ENCODE data around the gene ADAMTS15. TPM values are rescaled to one million over a fixed set of nuclear protein-coding genes. Genes with fewer than 3 reads are reported as not detected.

ADAMTS15 gene
- total RNA-seq, 1 experiment from 2014 or later = 0.83 TPM

DNA sequence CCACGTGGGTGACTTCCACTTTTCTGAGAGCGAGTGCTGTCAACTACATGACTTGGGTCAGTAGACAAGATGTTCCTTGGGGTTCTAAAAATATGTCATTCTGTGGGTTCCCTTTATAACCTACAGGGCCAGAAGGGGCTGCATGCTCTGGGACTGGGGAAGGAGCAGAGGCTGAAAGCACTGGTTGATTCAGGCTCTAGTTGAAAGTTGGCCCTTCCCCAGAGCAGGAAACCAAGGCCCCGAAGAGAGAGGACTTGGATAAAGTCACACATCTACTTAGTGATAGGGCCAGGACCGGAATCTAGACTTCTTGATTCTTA is 9.9 kb downstream of the ADAMTS15 start:
- Mint-ChIP-seq H3K36me3 (ENCODE audit: insufficient read depth, unreplicated experiment) (peaks cover 4% of the 10 kb centered on the region), H3K27me3 (ENCODE audit: unreplicated experiment) (peaks cover 16% of the 10 kb centered on the region), H3K27ac (ENCODE audit: unreplicated experiment) (no peak overlapping the region), H3K9me3 (ENCODE audit: low read depth, unreplicated experiment) (no peaks in the 10 kb centered on the region), H3K4me3 (ENCODE audit: low read depth, unreplicated experiment) (no peak overlapping the region), H3K4me1 (ENCODE audit: low read depth, unreplicated experiment) (no peaks in the 10 kb centered on the region)
- CTCF ChIA-PET = no interaction called here
- intact Hi-C loops (cut with micrococcal nuclease; ENCODE audit: unreplicated experiment) = no loop called here
- no peak for DNase-seq
- BruUV-seq (replicated peaks) = no TSS peak
- TF ChIP-seq, protein P1, sequence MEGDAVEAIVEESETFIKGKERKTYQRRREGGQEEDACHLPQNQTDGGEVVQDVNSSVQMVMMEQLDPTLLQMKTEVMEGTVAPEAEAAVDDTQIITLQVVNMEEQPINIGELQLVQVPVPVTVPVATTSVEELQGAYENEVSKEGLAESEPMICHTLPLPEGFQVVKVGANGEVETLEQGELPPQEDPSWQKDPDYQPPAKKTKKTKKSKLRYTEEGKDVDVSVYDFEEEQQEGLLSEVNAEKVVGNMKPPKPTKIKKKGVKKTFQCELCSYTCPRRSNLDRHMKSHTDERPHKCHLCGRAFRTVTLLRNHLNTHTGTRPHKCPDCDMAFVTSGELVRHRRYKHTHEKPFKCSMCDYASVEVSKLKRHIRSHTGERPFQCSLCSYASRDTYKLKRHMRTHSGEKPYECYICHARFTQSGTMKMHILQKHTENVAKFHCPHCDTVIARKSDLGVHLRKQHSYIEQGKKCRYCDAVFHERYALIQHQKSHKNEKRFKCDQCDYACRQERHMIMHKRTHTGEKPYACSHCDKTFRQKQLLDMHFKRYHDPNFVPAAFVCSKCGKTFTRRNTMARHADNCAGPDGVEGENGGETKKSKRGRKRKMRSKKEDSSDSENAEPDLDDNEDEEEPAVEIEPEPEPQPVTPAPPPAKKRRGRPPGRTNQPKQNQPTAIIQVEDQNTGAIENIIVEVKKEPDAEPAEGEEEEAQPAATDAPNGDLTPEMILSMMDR (IDR thresholded peaks at IDR 0.05; ENCODE audit: unreplicated experiment) = no peak

GRCh38 chr11:130459521-130459920 is 11.1 kb downstream of the ADAMTS15 start:
- BruUV-seq (replicated peaks) = no TSS peak
- no peak overlapping the region for H3K27ac Mint-ChIP-seq (ENCODE audit: unreplicated experiment)
- no peaks in the 10 kb centered on the region for H3K36me3 Mint-ChIP-seq (ENCODE audit: insufficient read depth, unreplicated experiment)
- peaks cover 15% of the 10 kb centered on the region for H3K27me3 Mint-ChIP-seq (ENCODE audit: unreplicated experiment)
- TF ChIP-seq, protein P1 (IDR thresholded peaks at IDR 0.05; ENCODE audit: unreplicated experiment) = no peak
- CTCF ChIA-PET = no interaction called here
- no peaks in the 10 kb centered on the region for H3K4me1 Mint-ChIP-seq (ENCODE audit: low read depth, unreplicated experiment)
- intact Hi-C loops (cut with micrococcal nuclease; ENCODE audit: unreplicated experiment) = no loop called here
- DNase-seq = no peak
- no peaks in the 10 kb centered on the region for H3K9me3 Mint-ChIP-seq (ENCODE audit: low read depth, unreplicated experiment)
- H3K4me3 Mint-ChIP-seq (ENCODE audit: low read depth, unreplicated experiment) = no peak overlapping the region

DNA sequence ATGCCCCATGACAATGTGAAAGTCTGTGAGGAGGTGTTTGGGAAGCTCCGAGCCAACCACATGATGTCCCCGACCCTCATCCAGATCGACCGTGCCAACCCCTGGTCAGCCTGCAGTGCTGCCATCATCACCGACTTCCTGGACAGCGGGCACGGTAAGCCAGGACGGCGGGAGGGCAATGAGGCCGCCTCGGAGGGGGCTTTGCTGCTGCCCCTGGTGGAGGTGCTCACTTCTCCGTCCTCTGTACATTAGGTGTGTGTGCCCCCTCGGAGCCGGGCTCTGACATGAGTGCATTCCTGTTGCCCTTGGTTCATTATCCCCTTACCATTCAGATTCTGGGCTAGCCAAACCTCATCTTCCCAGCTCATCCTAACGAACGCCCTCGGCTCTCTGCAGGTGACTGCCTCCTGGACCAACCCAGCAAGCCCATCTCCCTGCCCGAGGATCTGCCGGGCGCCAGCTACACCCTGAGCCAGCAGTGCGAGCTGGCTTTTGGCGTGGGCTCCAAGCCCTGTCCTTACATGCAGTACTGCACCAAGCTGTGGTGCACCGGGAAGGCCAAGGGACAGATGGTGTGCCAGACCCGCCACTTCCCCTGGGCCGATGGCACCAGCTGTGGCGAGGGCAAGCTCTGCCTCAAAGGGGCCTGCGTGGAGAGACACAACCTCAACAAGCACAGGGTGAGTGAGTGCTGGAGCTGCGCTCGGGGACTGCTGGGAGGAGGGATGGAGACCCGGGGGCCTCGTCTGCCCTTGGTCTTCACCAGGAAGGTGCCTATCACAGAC is 13.8 kb downstream of the ADAMTS15 start:
- no peaks in the 10 kb centered on the region for H3K9me3 Mint-ChIP-seq (ENCODE audit: low read depth, unreplicated experiment)
- BruUV-seq (replicated peaks) = no TSS peak
- H3K27ac Mint-ChIP-seq (ENCODE audit: unreplicated experiment) = no peak overlapping the region
- TF ChIP-seq, protein P1 (IDR thresholded peaks at IDR 0.05; ENCODE audit: unreplicated experiment) = no peak
- intact Hi-C loops (cut with micrococcal nuclease; ENCODE audit: unreplicated experiment) = no loop called here
- no peak overlapping the region for H3K4me3 Mint-ChIP-seq (ENCODE audit: low read depth, unreplicated experiment)
- no peaks in the 10 kb centered on the region for H3K4me1 Mint-ChIP-seq (ENCODE audit: low read depth, unreplicated experiment)
- DNase-seq = no peak
- H3K36me3 Mint-ChIP-seq (ENCODE audit: insufficient read depth, unreplicated experiment) = no peaks in the 10 kb centered on the region
- H3K27me3 Mint-ChIP-seq (ENCODE audit: unreplicated experiment) = peaks cover 13% of the 10 kb centered on the region
- CTCF ChIA-PET = interaction anchor here (0.7 kb wide), 1 partner anchor 399 kb away, joined by 6 read pairs; no protein-coding TSS in a partner anchor

- no TSS peak for BruUV-seq (replicated peaks)
- DNase-seq = no peak
- TF ChIP-seq, protein P1 (IDR thresholded peaks at IDR 0.05; ENCODE audit: unreplicated experiment) = no peak
- Mint-ChIP-seq H3K27ac (ENCODE audit: unreplicated experiment) (no peak overlapping the region), H3K9me3 (ENCODE audit: low read depth, unreplicated experiment) (no peaks in the 10 kb centered on the region), H3K4me1 (ENCODE audit: low read depth, unreplicated experiment) (no peaks in the 10 kb centered on the region), H3K4me3 (ENCODE audit: low read depth, unreplicated experiment) (no peak overlapping the region), H3K27me3 (ENCODE audit: unreplicated experiment) (peaks cover 13% of the 10 kb centered on the region), H3K36me3 (ENCODE audit: insufficient read depth, unreplicated experiment) (no peaks in the 10 kb centered on the region)
- CTCF ChIA-PET = no interaction called here
- intact Hi-C loops (cut with micrococcal nuclease; ENCODE audit: unreplicated experiment) = no loop called here
These were observed 14.5 kb downstream of the ADAMTS15 start for GRCh38 chr11:130462931-130463330.

Measured in Calu3 (cell line).